HFFc6 (cell line): ENCODE data around the gene TSEN54. TPM values are rescaled to one million over a fixed set of nuclear protein-coding genes. Genes with fewer than 3 reads are reported as not detected.

Source experiments
- DNase-seq: peaks from one replicate; pipeline ENCODE4 v3.0.0-alpha.2; 2018
- H3K27ac Mint-ChIP-seq: 2 replicates; pipeline ENCODE4 v1.8.0; 2020; ENCODE audit warnings: mild to moderate bottlenecking, mixed read lengths
- H3K27me3 Mint-ChIP-seq: 2 replicates; pipeline ENCODE4 v1.8.0; 2021; ENCODE audit warnings: mild to moderate bottlenecking, moderate library complexity, mixed read lengths; ENCODE audit not compliant: insufficient read depth
- H3K36me3 Mint-ChIP-seq: 2 replicates; pipeline ENCODE4 v1.8.0; 2021; ENCODE audit warnings: low read depth, mixed read lengths
- H3K4me1 Mint-ChIP-seq: 2 replicates; pipeline ENCODE4 v1.8.0; 2020; ENCODE audit warnings: low read depth, mixed read lengths
- H3K4me3 Mint-ChIP-seq: 2 replicates; pipeline ENCODE4 v1.8.0; 2020; ENCODE audit warnings: mild to moderate bottlenecking, moderate library complexity, mixed read lengths
- H3K9me3 Mint-ChIP-seq: 2 replicates; pipeline ENCODE4 v1.8.0; 2020; ENCODE audit warnings: mild to moderate bottlenecking, mixed read lengths
- CTCF ChIP-seq: fragments of 200-600 bp; sonication (generic); IDR thresholded peaks from 2 replicates; pipeline ENCODE4 v1.5.0; 2021; ENCODE audit warnings: antibody characterized with exemption, mild to moderate bottlenecking
- total RNA-seq, 6 experiments: library from RNA; stranded (reverse); fragmentation: NEBNext Ultra II Directional; extraction: Animal tissue kit (Norgen Biotek cat#: 25700); gene quantifications; 2 replicates in 1 of 6; 3 replicates in 5 of 6; pipeline ENCODE4 v1.2.3, GENCODE V29; 2021

Gene TSEN54
- total RNA-seq, 6 experiments from 2014 or later = 8.7 to 11.1 (median 9.4) TPM

GRCh38 chr17:75551266-75551665 is 34.9 kb downstream of the TSEN54 start:
- DNase-seq = no peak
- Mint-ChIP-seq H3K36me3 (no peaks in the 10 kb centered on the region), H3K9me3 (no peaks in the 10 kb centered on the region), H3K27ac (no peak overlapping the region), H3K27me3 (peaks cover 15% of the 10 kb centered on the region), H3K4me3 (no peak overlapping the region), H3K4me1 (peaks cover 14% of the 10 kb centered on the region)
- TF ChIP-seq CTCF = no peak

- no peak overlapping the region for H3K4me3 Mint-ChIP-seq
Measured at GRCh38 chr17:75552425-75553294, 36.3 kb downstream of the TSEN54 start.

GRCh38 chr17:75553295-75554110 is 37.2 kb downstream of the TSEN54 start:
- Mint-ChIP-seq H3K27ac (no peak overlapping the region), H3K36me3 (no peaks in the 10 kb centered on the region), H3K4me3 (no peak overlapping the region), H3K9me3 (no peaks in the 10 kb centered on the region), H3K27me3 (peaks cover 2% of the 10 kb centered on the region; the same call in 1 of the 2 replicates), H3K4me1 (peaks cover 19% of the 10 kb centered on the region)
- no peak for TF ChIP-seq CTCF
- no peak for DNase-seq

More at GRCh38 chr17:75552425-75553294, 36.3 kb downstream of the TSEN54 start:
- no peak for DNase-seq
- Mint-ChIP-seq H3K36me3 (no peaks in the 10 kb centered on the region), H3K27ac (no peak overlapping the region), H3K9me3 (no peaks in the 10 kb centered on the region), H3K4me1 (peaks cover 19% of the 10 kb centered on the region), H3K27me3 (peaks cover 6% of the 10 kb centered on the region)
- no peak for TF ChIP-seq CTCF

GRCh38 chr17:75555679-75556153 is 39.4 kb downstream of the TSEN54 start:
- no peak for TF ChIP-seq CTCF
- H3K4me3 Mint-ChIP-seq = no peak overlapping the region

GRCh38 chr17:75557075-75557851 is 40.9 kb downstream of the TSEN54 start:
- H3K4me1 Mint-ChIP-seq = peaks cover 25% of the 10 kb centered on the region
- no peaks in the 10 kb centered on the region for H3K9me3 Mint-ChIP-seq
- peak; percentile 77 for DNase-seq
- no peak overlapping the region for H3K27ac Mint-ChIP-seq
- H3K4me3 Mint-ChIP-seq = no peak overlapping the region
- H3K27me3 Mint-ChIP-seq = no peaks in the 10 kb centered on the region
- TF ChIP-seq CTCF = no peak
- no peaks in the 10 kb centered on the region for H3K36me3 Mint-ChIP-seq

More at GRCh38 chr17:75555679-75556153, 39.4 kb downstream of the TSEN54 start:
- Mint-ChIP-seq H3K27me3 (no peaks in the 10 kb centered on the region), H3K4me1 (peaks cover 19% of the 10 kb centered on the region), H3K9me3 (no peaks in the 10 kb centered on the region), H3K27ac (no peak overlapping the region), H3K36me3 (no peaks in the 10 kb centered on the region)
- DNase-seq = no peak
